GM12864 (cell line): Measurements from ENCODE around the gene MRM3.
"Not testable (repeated sequence)": the region's sequence is repeated elsewhere in the genome, so short reads cannot be mapped to it uniquely, and the experiment has no call there.

Source experiments
- DNase-seq: peaks from one replicate; pipeline ENCODE4 v3.0.0-alpha.2; 2011; ENCODE audit warnings: low read depth
- H3K4me3 ChIP-seq: 2 replicates; pipeline ENCODE4 v1.5.1; 2011; ENCODE audit warnings: mild to moderate bottlenecking, low read depth, low read length, control low read depth
- CTCF ChIP-seq: IDR thresholded peaks from 2 replicates; pipeline ENCODE4 v1.5.1; 2011; ENCODE audit warnings: low read depth, mild to moderate bottlenecking, moderate library complexity, low read length, control low read depth, inconsistent platforms; ENCODE audit errors: missing control alignments

Gene MRM3

GRCh38 chr17:830950-831349 is 48.8 kb downstream of the MRM3 start:
- no peak for TF ChIP-seq CTCF

GRCh38 chr17:834136-834535 is 52.0 kb downstream of the MRM3 start:
- H3K4me3 ChIP-seq = no peak overlapping the region
- no peak for DNase-seq
- no peak for TF ChIP-seq CTCF

More at GRCh38 chr17:830950-831349, 48.8 kb downstream of the MRM3 start:
- H3K4me3 ChIP-seq = no peak overlapping the region
- DNase-seq = no peak

GRCh38 chr17:835263-835662 is 53.1 kb downstream of the MRM3 start:
- DNase-seq = no peak
- no peak for TF ChIP-seq CTCF
- H3K4me3 ChIP-seq = no peak overlapping the region

- not testable (repeated sequence) for H3K4me3 ChIP-seq, DNase-seq
Measured at GRCh38 chr17:835721-836120, 53.6 kb downstream of the MRM3 start.

- no peak for TF ChIP-seq CTCF
- DNase-seq = no peak
- no peak overlapping the region for H3K4me3 ChIP-seq
Measured at GRCh38 chr17:836151-836550, 54.0 kb downstream of the MRM3 start.

GRCh38 chr17:838486-838885 is 56.3 kb downstream of the MRM3 start:
- no peak for TF ChIP-seq CTCF
- no peak for DNase-seq

GRCh38 chr17:841313-841712 is 59.2 kb downstream of the MRM3 start:
- H3K4me3 ChIP-seq = no peak overlapping the region
- no peak for TF ChIP-seq CTCF
- no peak for DNase-seq

More at GRCh38 chr17:838486-838885, 56.3 kb downstream of the MRM3 start:
- H3K4me3 ChIP-seq = no peak overlapping the region
